Measurements from ENCODE around the gene OSM. TPM values are rescaled to one million over a fixed set of nuclear protein-coding genes. Genes with fewer than 3 reads are reported as not detected.

OSM gene
- total and polyA plus RNA-seq, 2 experiments from 2014 or later, result 1.5 TPM; not detected in 1

- no peaks in the 10 kb centered on the region for H3K36me3 ChIP-seq (replicated peaks; ENCODE audit: insufficient read depth, low read depth)
- WGBS (ENCODE audit: low lambda C conversion rate, missing lambda C conversion rate), result 80% methylated on average over 15 of the region's 15 CpGs
- no peak for DNase-seq (ENCODE audit: low spot score)
- peak overlapping the region; percentile 53 for H3K27ac ChIP-seq
- H3K27me3 ChIP-seq, result no peaks in the 10 kb centered on the region
- H3K9me2 ChIP-seq (replicated peaks; ENCODE audit: insufficient read depth), result no peaks in the 10 kb centered on the region
- H4K20me1 ChIP-seq (ENCODE audit: insufficient read depth, poor library complexity, severe bottlenecking), result no peaks in the 10 kb centered on the region
- no peak overlapping the region for H2AFZ ChIP-seq
- TF ChIP-seq EZH2phosphoT487 (IDR thresholded peaks at IDR 0.05; ENCODE audit: low read depth, severe bottlenecking, unreplicated experiment), result no peak
- TF ChIP-seq CTCF (IDR thresholded peaks at IDR 0.05; ENCODE audit: poor library complexity), result no peak
- no peak for TF ChIP-seq EZH2 (IDR thresholded peaks at IDR 0.05; ENCODE audit: borderline replicate concordance)
- H3K9me3 ChIP-seq (ENCODE audit: low read depth), result no peaks in the 10 kb centered on the region
- no peak overlapping the region for H3K4me2 ChIP-seq
- no peaks in the 10 kb centered on the region for H3K79me2 ChIP-seq
- no peak overlapping the region for H3K4me3 ChIP-seq
- peaks cover 14% of the 10 kb centered on the region for H3K4me1 ChIP-seq (ENCODE audit: insufficient read depth)
These were observed 24.9 kb downstream of the OSM start for GRCh38 chr22:30241576-30242371.

DNA sequence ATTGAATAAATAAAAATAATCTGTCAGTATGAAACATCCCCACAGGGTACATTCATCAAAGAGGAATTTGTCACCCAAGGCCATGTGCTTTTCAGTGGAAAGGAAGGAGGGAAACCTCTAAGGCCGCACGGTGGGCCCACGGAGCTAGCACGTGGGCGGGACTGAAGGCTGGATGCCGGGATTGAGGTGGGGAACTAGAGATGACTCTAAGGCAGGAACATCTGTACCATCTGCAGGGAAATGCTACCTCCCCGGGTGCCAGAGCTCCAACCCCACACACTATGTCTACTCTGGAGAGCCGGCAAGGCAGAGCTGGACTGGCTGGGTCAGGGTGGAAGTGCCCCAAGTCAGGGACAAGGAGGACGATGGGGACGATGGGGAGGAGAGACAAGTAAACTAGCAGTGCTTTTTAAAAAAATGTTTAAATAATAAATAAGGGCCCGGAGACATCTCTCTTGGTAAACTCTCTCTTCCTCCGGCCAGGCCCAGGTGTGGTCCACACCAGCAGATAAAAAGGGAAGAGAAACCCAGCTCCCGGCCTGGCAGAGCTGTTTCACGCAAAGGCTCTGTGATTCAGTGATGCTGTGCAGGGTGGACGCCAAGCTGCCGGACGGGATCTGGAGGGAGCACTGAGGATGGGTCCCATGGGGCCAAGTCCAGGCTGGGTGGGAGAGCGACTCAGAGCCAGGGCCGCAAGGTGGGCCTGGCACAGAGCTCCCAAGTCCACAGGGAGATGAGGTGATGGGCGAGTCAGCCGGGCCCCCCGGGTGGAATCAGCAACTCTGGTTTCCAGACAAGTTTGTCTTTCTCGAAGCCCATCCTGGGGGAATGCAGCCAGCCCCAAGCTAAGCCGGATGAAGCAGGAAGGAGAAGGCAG, 25.9 kb downstream of the OSM start:
- TF ChIP-seq CTCF (IDR thresholded peaks at IDR 0.05; ENCODE audit: poor library complexity) (no peak), EZH2phosphoT487 (IDR thresholded peaks at IDR 0.05; ENCODE audit: low read depth, severe bottlenecking, unreplicated experiment) (no peak), EZH2 (IDR thresholded peaks at IDR 0.05; ENCODE audit: borderline replicate concordance) (no peak)
- Histone ChIP-seq H3K4me3 (no peak overlapping the region), H3K9me3 (ENCODE audit: low read depth) (no peaks in the 10 kb centered on the region), H3K79me2 (no peaks in the 10 kb centered on the region), H3K9me2 (replicated peaks; ENCODE audit: insufficient read depth) (no peaks in the 10 kb centered on the region), H4K20me1 (ENCODE audit: insufficient read depth, poor library complexity, severe bottlenecking) (no peaks in the 10 kb centered on the region), H3K27ac (peak overlapping the region; percentile 53), H3K36me3 (replicated peaks; ENCODE audit: insufficient read depth, low read depth) (no peaks in the 10 kb centered on the region), H3K4me2 (no peak overlapping the region), H2AFZ (no peak overlapping the region), H3K4me1 (ENCODE audit: insufficient read depth) (peaks cover 19% of the 10 kb centered on the region), H3K27me3 (no peaks in the 10 kb centered on the region)
- WGBS (ENCODE audit: low lambda C conversion rate, missing lambda C conversion rate), result 91% methylated on average over 24 of the region's 24 CpGs
- DNase-seq (ENCODE audit: low spot score), result no peak

DNA sequence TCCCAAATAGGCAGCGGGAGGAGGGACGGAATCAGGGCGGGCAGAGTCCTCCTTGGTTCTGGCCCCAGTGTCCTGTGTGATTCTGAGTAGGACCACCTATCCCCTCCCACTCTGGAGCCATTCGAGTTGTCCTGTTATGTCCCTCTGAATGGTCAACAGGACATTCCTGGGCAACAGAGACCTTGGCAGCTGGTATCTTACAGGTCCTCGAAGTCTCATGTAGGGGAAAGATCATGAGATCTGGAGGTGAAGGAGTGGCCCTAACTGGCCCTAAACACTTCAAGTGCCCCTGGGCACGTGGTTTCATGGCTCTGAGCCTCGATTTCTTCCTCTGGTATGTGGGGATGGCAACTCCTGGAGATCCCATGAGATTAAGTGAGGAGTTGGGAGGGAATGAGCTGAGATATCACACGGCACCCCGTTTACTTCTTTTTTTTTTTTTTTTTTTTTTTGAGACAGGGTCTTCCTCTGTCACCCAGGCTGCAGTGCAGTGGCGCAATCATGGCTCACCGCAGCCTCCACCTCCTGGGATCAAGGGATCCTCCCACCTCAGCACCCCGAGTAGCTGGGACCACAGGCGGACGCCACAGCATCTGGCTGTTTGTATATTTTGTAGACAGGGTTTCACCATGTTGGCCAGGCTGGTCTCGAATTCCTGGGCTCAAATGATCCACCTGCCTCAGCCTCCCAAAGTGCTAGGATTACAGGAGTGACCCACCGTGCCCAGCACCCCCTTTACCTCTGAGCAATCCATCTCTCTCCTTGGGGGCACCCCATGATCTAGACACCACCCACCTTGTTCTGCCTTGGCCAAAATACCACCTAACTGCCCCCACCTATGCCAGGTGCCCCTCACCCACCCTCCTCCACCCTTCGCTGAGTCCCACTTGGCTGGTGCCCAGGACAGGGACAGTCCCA, 26.9 kb downstream of the OSM start:
- no peak overlapping the region for H3K4me2 ChIP-seq
- H3K79me2 ChIP-seq, result no peaks in the 10 kb centered on the region
- no peak overlapping the region for H3K27ac ChIP-seq
- no peaks in the 10 kb centered on the region for H3K9me2 ChIP-seq (replicated peaks; ENCODE audit: insufficient read depth)
- H3K36me3 ChIP-seq (replicated peaks; ENCODE audit: insufficient read depth, low read depth), result no peaks in the 10 kb centered on the region
- no peak for DNase-seq (ENCODE audit: low spot score)
- no peaks in the 10 kb centered on the region for H3K27me3 ChIP-seq
- no peak for TF ChIP-seq EZH2 (IDR thresholded peaks at IDR 0.05; ENCODE audit: borderline replicate concordance)
- no peak for TF ChIP-seq CTCF (IDR thresholded peaks at IDR 0.05; ENCODE audit: poor library complexity)
- no peak for TF ChIP-seq EZH2phosphoT487 (IDR thresholded peaks at IDR 0.05; ENCODE audit: low read depth, severe bottlenecking, unreplicated experiment)
- H3K9me3 ChIP-seq (ENCODE audit: low read depth), result no peaks in the 10 kb centered on the region
- H2AFZ ChIP-seq, result no peak overlapping the region
- WGBS (ENCODE audit: low lambda C conversion rate, missing lambda C conversion rate), result 93% methylated on average over 17 of the region's 17 CpGs
- H4K20me1 ChIP-seq (ENCODE audit: insufficient read depth, poor library complexity, severe bottlenecking), result no peaks in the 10 kb centered on the region
- peaks cover 22% of the 10 kb centered on the region for H3K4me1 ChIP-seq (ENCODE audit: insufficient read depth)
- no peak overlapping the region for H3K4me3 ChIP-seq

Measured in hepatocyte (in vitro differentiated cells).